BE2C (cell line): Measurements from ENCODE around the gene CPT1A.

Experiments
- DNase-seq: peaks from one replicate; pipeline ENCODE4 v3.0.0-alpha.2; 2020
- H3K27me3 ChIP-seq: fragments of 250-450 bp; sonication (Bioruptor Pico); 2 replicates; pipeline ENCODE4 v1.5.1; 2020; ENCODE audit warnings: mild to moderate bottlenecking
- H3K36me3 ChIP-seq: fragments of 250-450 bp; sonication (Bioruptor Pico); 2 replicates; pipeline ENCODE4 v1.5.1; 2020; ENCODE audit warnings: mild to moderate bottlenecking
- H3K4me1 ChIP-seq: fragments of 250-450 bp; sonication (Bioruptor Pico); 2 replicates; pipeline ENCODE4 v1.5.1; 2020
- H3K4me3 ChIP-seq: 2 replicates; pipeline ENCODE4 v1.5.1; 2011; ENCODE audit warnings: low read depth, low read length
- H3K9me3 ChIP-seq: fragments of 250-450 bp; sonication (Bioruptor Pico); 2 replicates; pipeline ENCODE4 v1.5.1; 2020
- CTCF ChIP-seq: IDR thresholded peaks from 2 replicates; pipeline ENCODE4 v1.5.1; 2012; ENCODE audit warnings: mild to moderate bottlenecking, low read depth, low read length

The CPT1A gene

GRCh38 chr11:68782711-68783110 lies 59.0 kb downstream of the CPT1A start:
- H3K9me3 ChIP-seq = no peaks in the 10 kb centered on the region
- peaks cover 8% of the 10 kb centered on the region for H3K4me1 ChIP-seq
- H3K36me3 ChIP-seq = peaks cover 5% of the 10 kb centered on the region
- no peaks in the 10 kb centered on the region for H3K27me3 ChIP-seq
- H3K4me3 ChIP-seq = no peak overlapping the region
- TF ChIP-seq CTCF = no peak
- DNase-seq = no peak

DNA sequence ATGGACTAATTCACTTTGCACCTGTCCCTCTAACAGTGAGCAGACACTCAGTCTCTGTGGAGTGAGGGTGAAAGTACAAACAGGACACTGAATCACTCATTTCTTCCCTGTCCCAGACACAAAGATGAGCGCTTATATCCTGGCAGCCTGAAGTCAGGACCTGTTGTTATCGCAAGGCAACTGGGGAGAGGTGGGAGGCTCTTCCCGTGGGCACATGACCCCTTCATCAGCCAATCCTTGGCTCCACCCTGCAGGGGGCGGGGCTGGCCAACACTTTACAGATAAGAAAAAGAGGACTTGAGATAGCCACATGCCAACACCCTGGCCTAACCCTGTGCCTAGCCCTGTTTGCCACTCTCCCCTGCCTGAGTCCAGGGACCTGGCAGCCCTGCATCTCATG lies 60.9 kb downstream of the CPT1A start:
- H3K27me3 ChIP-seq = no peaks in the 10 kb centered on the region
- H3K36me3 ChIP-seq = peaks cover 5% of the 10 kb centered on the region
- H3K9me3 ChIP-seq = no peaks in the 10 kb centered on the region
- H3K4me1 ChIP-seq = peaks cover 8% of the 10 kb centered on the region
- TF ChIP-seq CTCF = no peak
- no peak overlapping the region for H3K4me3 ChIP-seq
- peak; percentile 74 for DNase-seq

DNA sequence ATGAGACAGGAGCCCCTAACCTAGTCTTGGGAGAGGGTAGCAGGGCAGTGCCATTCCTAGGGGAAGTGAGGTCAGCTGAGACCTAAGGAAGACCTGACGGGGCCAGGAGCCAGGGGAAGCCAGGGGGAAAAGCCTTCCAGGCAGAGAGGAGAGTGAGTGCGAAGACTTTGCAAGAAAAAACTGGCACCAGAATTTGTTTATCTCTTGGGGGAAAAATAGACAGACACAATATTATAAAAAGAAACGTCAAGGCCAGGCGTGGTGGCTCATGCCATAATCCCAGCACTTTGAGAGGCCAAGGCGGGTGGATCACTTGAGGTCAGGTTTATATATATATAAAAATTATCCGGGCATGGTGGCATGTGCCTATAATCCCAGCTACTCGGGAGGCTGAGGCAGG lies 63.5 kb downstream of the CPT1A start:
- Histone ChIP-seq H3K36me3 (peaks cover 21% of the 10 kb centered on the region), H3K4me1 (peaks cover 8% of the 10 kb centered on the region), H3K9me3 (no peaks in the 10 kb centered on the region), H3K4me3 (no peak overlapping the region), H3K27me3 (no peaks in the 10 kb centered on the region)
- no peak for DNase-seq
- TF ChIP-seq CTCF = no peak

DNA sequence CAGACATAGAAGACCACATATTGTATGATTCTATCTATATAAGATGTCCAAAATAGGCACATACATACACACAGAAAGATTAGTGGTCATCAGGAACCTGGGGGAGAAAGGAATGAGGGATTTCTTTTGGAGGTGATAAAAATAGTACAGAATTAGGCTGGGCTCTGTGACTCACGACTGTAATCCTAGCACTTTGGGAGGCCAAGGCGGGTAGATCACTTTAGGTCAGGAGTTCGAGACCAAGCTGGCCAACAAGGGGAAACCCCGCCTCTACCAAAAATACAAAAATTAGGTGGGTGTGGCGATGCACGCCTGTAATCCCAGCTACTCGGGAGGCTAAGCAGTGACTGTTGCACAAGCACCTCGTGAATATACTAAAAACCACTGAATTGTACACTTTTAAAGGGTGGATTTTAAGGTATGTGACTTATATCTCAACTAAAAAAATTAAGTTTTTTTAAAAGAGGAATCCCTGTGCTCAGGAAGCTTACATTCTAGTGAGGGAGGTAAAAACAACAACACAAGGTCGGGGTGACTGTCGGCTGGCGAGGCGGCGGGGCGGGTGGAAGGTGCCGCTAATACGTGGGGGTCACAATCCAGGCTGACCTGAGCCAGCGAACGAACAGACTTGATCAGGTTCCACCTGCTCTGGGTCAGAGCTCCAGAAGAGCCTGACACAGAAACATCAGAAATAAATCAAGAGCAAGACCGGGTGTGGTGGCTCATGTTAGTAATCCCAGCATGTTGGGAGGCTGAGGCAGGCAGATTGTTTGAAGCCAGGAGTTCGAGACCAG lies 65.1 kb downstream of the CPT1A start:
- Histone ChIP-seq H3K4me1 (peaks cover 8% of the 10 kb centered on the region), H3K4me3 (no peak overlapping the region), H3K9me3 (no peaks in the 10 kb centered on the region), H3K27me3 (no peaks in the 10 kb centered on the region), H3K36me3 (peaks cover 30% of the 10 kb centered on the region)
- TF ChIP-seq CTCF = no peak
- no peak for DNase-seq

DNA sequence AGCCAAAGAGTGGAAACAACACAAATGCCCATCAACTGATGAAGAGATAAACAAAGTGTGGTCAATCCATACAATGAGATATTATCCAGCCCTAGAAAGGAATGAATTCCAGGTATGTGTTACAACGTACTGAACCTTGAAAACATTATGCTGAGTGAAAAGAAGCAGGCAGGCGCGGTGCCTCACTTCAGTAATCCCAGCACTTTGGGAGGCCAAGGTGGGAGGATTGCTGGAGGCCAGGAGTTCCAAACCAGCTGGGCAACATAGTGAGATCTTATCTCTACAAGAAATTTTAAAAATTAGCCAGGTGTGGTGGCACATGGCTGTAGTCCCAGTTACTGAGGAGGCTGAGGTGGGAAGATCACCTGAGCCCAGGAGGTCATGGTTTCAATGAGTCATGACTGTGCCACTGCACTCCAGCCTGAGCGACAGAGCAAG lies 65.7 kb downstream of the CPT1A start:
- Histone ChIP-seq H3K4me3 (no peak overlapping the region), H3K36me3 (peaks cover 30% of the 10 kb centered on the region), H3K9me3 (no peaks in the 10 kb centered on the region), H3K4me1 (peaks cover 6% of the 10 kb centered on the region), H3K27me3 (no peaks in the 10 kb centered on the region)
- no peak for DNase-seq
- TF ChIP-seq CTCF = no peak

DNA sequence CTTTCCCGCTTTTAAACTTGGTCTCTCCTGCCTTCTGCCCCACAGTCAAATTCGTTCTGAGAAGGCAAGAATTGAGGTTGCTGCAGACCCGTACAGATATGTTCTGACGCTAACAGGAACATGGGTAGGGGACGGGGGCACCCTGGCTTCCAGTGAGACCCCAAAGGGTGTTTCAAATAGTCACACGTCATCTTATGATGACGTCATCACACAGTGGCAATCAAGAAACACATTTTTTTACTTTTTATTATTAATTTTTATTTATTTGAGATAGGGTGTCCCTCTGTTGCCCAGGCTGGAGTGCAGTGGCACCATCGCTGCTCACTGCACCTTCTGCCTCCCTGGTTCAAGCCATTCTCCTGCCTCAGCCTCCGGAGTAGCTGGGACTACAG lies 67.5 kb downstream of the CPT1A start:
- DNase-seq = no peak
- no peak overlapping the region for H3K4me3 ChIP-seq
- peaks cover 25% of the 10 kb centered on the region for H3K36me3 ChIP-seq
- no peaks in the 10 kb centered on the region for H3K9me3 ChIP-seq
- no peak for TF ChIP-seq CTCF
- no peaks in the 10 kb centered on the region for H3K4me1 ChIP-seq
- H3K27me3 ChIP-seq = no peaks in the 10 kb centered on the region
